Measurements from ENCODE around the gene NAA80.

DNA sequence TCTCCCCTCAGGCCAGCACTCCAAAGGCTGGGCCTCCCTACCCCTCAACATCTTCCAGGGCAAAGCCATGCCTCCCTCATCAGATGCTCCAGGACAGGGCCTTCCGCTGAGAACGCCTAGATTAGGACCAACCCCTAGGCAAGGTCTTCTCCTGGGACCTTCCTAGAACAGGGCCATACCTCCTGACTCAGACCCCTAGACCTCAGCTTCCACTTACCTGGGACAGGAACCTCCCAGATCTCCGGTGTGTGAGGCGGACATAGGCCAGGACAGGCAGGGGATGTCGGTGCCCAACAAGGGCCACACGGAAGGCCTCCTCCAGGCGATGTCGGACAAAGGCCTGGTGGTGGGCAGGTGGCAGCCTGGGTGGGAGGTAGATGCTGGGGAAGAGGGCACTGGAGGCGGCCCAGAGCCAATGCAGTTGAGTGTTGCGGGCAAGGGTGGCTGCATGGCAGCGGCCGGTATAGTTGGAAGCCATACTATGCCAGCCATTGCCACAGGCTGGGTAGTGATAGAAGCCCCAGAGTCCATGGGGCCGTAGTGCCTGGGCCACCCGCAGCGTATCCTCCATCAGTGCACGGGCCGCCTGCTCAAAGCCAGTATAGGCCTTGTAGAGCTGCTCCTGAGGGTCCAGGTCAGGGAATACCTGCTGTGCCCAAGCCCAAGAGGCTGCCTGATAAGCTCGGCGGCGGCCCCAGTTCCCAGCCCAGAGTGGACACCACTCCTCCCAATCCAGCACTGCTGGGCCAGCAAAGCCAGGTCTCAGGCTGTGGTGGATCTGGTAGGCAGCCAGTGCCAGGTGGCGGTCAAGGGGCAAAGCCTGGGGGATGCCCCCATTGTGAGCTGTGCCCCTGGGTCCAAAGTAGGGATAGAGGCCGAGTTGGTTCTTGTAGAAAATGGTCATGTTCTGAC is 4.5 kb downstream of the NAA80 start:
- TF ChIP-seq, protein P1, sequence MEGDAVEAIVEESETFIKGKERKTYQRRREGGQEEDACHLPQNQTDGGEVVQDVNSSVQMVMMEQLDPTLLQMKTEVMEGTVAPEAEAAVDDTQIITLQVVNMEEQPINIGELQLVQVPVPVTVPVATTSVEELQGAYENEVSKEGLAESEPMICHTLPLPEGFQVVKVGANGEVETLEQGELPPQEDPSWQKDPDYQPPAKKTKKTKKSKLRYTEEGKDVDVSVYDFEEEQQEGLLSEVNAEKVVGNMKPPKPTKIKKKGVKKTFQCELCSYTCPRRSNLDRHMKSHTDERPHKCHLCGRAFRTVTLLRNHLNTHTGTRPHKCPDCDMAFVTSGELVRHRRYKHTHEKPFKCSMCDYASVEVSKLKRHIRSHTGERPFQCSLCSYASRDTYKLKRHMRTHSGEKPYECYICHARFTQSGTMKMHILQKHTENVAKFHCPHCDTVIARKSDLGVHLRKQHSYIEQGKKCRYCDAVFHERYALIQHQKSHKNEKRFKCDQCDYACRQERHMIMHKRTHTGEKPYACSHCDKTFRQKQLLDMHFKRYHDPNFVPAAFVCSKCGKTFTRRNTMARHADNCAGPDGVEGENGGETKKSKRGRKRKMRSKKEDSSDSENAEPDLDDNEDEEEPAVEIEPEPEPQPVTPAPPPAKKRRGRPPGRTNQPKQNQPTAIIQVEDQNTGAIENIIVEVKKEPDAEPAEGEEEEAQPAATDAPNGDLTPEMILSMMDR (IDR thresholded peaks at IDR 0.05): no peak
- TF ChIP-seq EZH2 (IDR thresholded peaks at IDR 0.05): no peak
